AG10803 (cell line): ENCODE measurements around the gene RETN.

ENCODE experiments used
- DNase-seq: peaks from one replicate; pipeline ENCODE4 v3.0.0; 2010; ENCODE audit warnings: low read depth
- H3K4me3 ChIP-seq: 2 replicates; pipeline ENCODE4 v1.5.1; 2011; ENCODE audit warnings: mild to moderate bottlenecking, low read length, control low read depth
- CTCF ChIP-seq: conservative IDR thresholded peaks from 2 replicates; pipeline ENCODE4 v1.5.1; 2011; ENCODE audit warnings: mild to moderate bottlenecking, low read length, control low read depth, inconsistent platforms

RETN gene

GRCh38 chr19:7645163-7645562 is 23.7 kb upstream of the RETN start:
- no peak for DNase-seq
- TF ChIP-seq CTCF: no peak
- H3K4me3 ChIP-seq: no peak overlapping the region

GRCh38 chr19:7645656-7646425 is 23.0 kb upstream of the RETN start:
- no peak for TF ChIP-seq CTCF
- DNase-seq: no peak

GRCh38 chr19:7646426-7646700 is 22.5 kb upstream of the RETN start:
- TF ChIP-seq CTCF: no peak
- DNase-seq: no peak
- no peak overlapping the region for H3K4me3 ChIP-seq

More at GRCh38 chr19:7645656-7646425, 23.0 kb upstream of the RETN start:
- no peak overlapping the region for H3K4me3 ChIP-seq

GRCh38 chr19:7647156-7647555 is 21.7 kb upstream of the RETN start:
- DNase-seq: no peak
- TF ChIP-seq CTCF: no peak
- no peak overlapping the region for H3K4me3 ChIP-seq

- DNase-seq: no peak
- TF ChIP-seq CTCF: no peak
- no peak overlapping the region for H3K4me3 ChIP-seq
These were observed 20.4 kb upstream of the RETN start for GRCh38 chr19:7648265-7649014.

- no peak for TF ChIP-seq CTCF
- no peak overlapping the region for H3K4me3 ChIP-seq
- DNase-seq: no peak
These were observed 18.7 kb upstream of the RETN start for GRCh38 chr19:7650148-7650547.
